ENCODE results near the gene PLAGL2.

GRCh38 chr20:32244959-32245358 lies 37.4 kb upstream of the PLAGL2 start:
- no peak for TF ChIP-seq CTCF (IDR thresholded peaks at IDR 0.05; ENCODE audit: low read length)
- no peak for TF ChIP-seq EZH2 (optimal IDR thresholded peaks at IDR 0.05; ENCODE audit: low read depth, low read length)
